K562 (cell line): ENCODE measurements around the gene CLCA2. TPM values are rescaled to one million over a fixed set of nuclear protein-coding genes. Genes with fewer than 3 reads are reported as not detected.

Experiments
- ATAC-seq: fragments of 200-7000 bp; cut with Tn5 transposase; 3 replicates; pipeline ENCODE4 v1.9.1; 2020; ENCODE audit warnings: moderate library complexity
- BruUV-seq: library from RNA; stranded (reverse); fragments of 400-500 nt; replicated peaks from 2 replicates; lab custom pipeline; 2021; lab: Mats Ljungman, UMichigan
- CTCF ChIA-PET: fragments of 300-600 bp; formaldehyde crosslinking; extraction: SDS; loops from one replicate; lab custom pipeline; 2021; ENCODE audit warnings: low intra/inter-chr PET ratio; lab: Yijun Ruan, JAX
- POLR2A ChIA-PET: fragments of 300-600, 350-650 bp; sonication (Branson Sonifier 250); formaldehyde crosslinking; extraction: SDS; loops from one replicate; lab custom pipeline; 2021; ENCODE audit warnings: antibody characterized with exemption, inconsistent platforms; lab: Yijun Ruan, JAX
- DNase-seq, 4 experiments: peaks; one replicate each; pipeline versions ENCODE4 v3.0.0 to v3.0.0-alpha.2; 2011 to 2018; ENCODE audit warnings: low spot score in 3 of 4, mixed read lengths in 3 of 4; ENCODE audit errors: extremely low read depth in 1 of 4
- FAIRE-seq: peaks from 2 replicates; lab custom pipeline; 2011; peaks lifted over from hg19 to GRCh38; lab: Jason Lieb, UNC
- H2AFZ ChIP-seq: 2 replicates; pipeline ENCODE4 v1.6.0; 2011; ENCODE audit warnings: low read depth, low read length, control low read depth, inconsistent platforms
- H3K27ac ChIP-seq: fragments of 200-600 bp; 3 replicates; pipeline ENCODE4 v1.8.0; 2011; ENCODE audit warnings: low read depth, mild to moderate bottlenecking, control low read depth, inconsistent platforms, low read length, moderate library complexity, mixed read lengths; ENCODE audit errors: extremely low read depth
- H3K27me3 ChIP-seq, 2 experiments: fragments of 300-600 bp in 1 of 2; 2 replicates in 1 of 2; 3 replicates in 1 of 2; pipeline versions ENCODE4 v1.6.0 to v1.8.0; 2011; ENCODE audit warnings: inconsistent platforms in 2 of 2, low read length in 2 of 2, mild to moderate bottlenecking in 1 of 2, mixed read lengths in 1 of 2, moderate library complexity in 1 of 2; ENCODE audit not compliant: control insufficient read depth in 2 of 2, insufficient read depth in 2 of 2
- H3K36me3 ChIP-seq: fragments of 300-600 bp; 3 replicates; pipeline ENCODE4 v1.8.0; 2011; ENCODE audit warnings: mild to moderate bottlenecking, low read length, inconsistent platforms; ENCODE audit not compliant: control insufficient read depth, insufficient read depth
- H3K4me1 ChIP-seq, 2 experiments: fragments of 200-600 bp in 1 of 2; replicated peaks in 1 of 2; 2 replicates in 1 of 2; 3 replicates in 1 of 2; pipeline versions ENCODE4 v1.5.1 to v1.8.0; 2011; ENCODE audit warnings: inconsistent platforms in 2 of 2, low read length in 2 of 2, mild to moderate bottlenecking in 1 of 2, mixed read lengths in 1 of 2, moderate library complexity in 1 of 2; ENCODE audit not compliant: control insufficient read depth in 2 of 2, insufficient read depth in 2 of 2
- H3K4me2 ChIP-seq: 2 replicates; pipeline ENCODE4 v1.6.1; 2011; ENCODE audit warnings: low read length, control low read depth, inconsistent platforms, mixed read lengths; ENCODE audit not compliant: insufficient read depth
- H3K4me3 ChIP-seq: fragments of 200-600 bp; sonication (generic), shearing (Covaris generic); 2 replicates; pipeline ENCODE4 v1.5.1; 2016; ENCODE audit warnings: control low read depth, inconsistent platforms
- H3K79me2 ChIP-seq: fragments of 200-600 bp; 3 replicates; pipeline ENCODE4 v1.8.0; 2011; ENCODE audit warnings: low read length, inconsistent platforms; ENCODE audit not compliant: control insufficient read depth, insufficient read depth
- H3K9ac ChIP-seq, 2 experiments: 2 replicates each; pipeline versions ENCODE4 v1.6.0 to v1.6.1; 2011; ENCODE audit warnings: low read depth in 2 of 2, low read length in 2 of 2, control low read depth in 1 of 2, inconsistent platforms in 1 of 2, mild to moderate bottlenecking in 1 of 2, mixed read lengths in 1 of 2; ENCODE audit not compliant: insufficient read depth in 1 of 2
- H3K9me1 ChIP-seq: one replicate; pipeline ENCODE4 v1.6.0; 2011; ENCODE audit warnings: inconsistent platforms, mild to moderate bottlenecking, low read length, moderate library complexity; ENCODE audit not compliant: control insufficient read depth, insufficient read depth
- H3K9me3 ChIP-seq: replicated peaks from 2 replicates; pipeline ENCODE4 v1.5.1; 2011; ENCODE audit warnings: low read depth, low read length, inconsistent platforms; ENCODE audit not compliant: control insufficient read depth, insufficient read depth
- H4K20me1 ChIP-seq: replicated peaks from 2 replicates; pipeline ENCODE4 v1.6.1; 2011; ENCODE audit warnings: low read length, inconsistent platforms, mixed read lengths; ENCODE audit not compliant: control insufficient read depth, insufficient read depth
- AFF1 ChIP-seq, 2 experiments: fragments of 450-650 bp; IDR thresholded peaks; 2 replicates each; pipeline ENCODE4 v1.6.1; 2018; ENCODE audit warnings: mild to moderate bottlenecking in 2 of 2, low read depth in 1 of 2; ENCODE audit not compliant: partially characterized antibody in 2 of 2
- ARID2 ChIP-seq: fragments of 450-650 bp; IDR thresholded peaks from 2 replicates; pipeline ENCODE4 v1.6.1; 2017; ENCODE audit warnings: antibody characterized with exemption, mild to moderate bottlenecking
- C11orf30 ChIP-seq: fragments of 450-650 bp; IDR thresholded peaks from 2 replicates; pipeline ENCODE4 v1.6.1; 2016; ENCODE audit warnings: low read depth, mild to moderate bottlenecking
- CHD1 ChIP-seq: fragments of 200-600 bp; sonication (generic); IDR thresholded peaks from one replicate; pipeline ENCODE4 v1.6.1; 2012; ENCODE audit warnings: mild to moderate bottlenecking, moderate library complexity, low read length, inconsistent platforms
- ETS1 ChIP-seq: conservative IDR thresholded peaks from 2 replicates; pipeline ENCODE4 v1.6.1; 2011; ENCODE audit warnings: low read depth, mild to moderate bottlenecking, low read length; ENCODE audit not compliant: control insufficient read depth
- HSF4 ChIP-seq: fragments of 250-450 bp; sonication (Bioruptor Pico); IDR thresholded peaks from 2 replicates; pipeline ENCODE4 v2.1.2; 2022; ENCODE audit warnings: mild to moderate bottlenecking, moderate library complexity, borderline replicate concordance
- MCM5 ChIP-seq: fragments of 450-650 bp; IDR thresholded peaks from 2 replicates; pipeline ENCODE4 v1.6.1; 2016; ENCODE audit warnings: low read depth
- MLLT1 ChIP-seq, 2 experiments: fragments of 450-650 bp; IDR thresholded peaks; 2 replicates each; pipeline ENCODE4 v1.6.1; 2016
- MLX ChIP-seq, 2 experiments: fragments of 450-650 bp in 1 of 2; sonication (generic) in 1 of 2; formaldehyde crosslinking; conservative IDR thresholded peaks; 2 replicates each; pipeline versions ENCODE4 v1.4.0 to v1.8.1; 2020 to 2022; ENCODE audit warnings: mild to moderate bottlenecking in 1 of 2, missing genetic modification reagents in 1 of 2
- MXI1 ChIP-seq: IDR thresholded peaks from 2 replicates; pipeline ENCODE4 v1.6.1; 2011; ENCODE audit warnings: low read depth, mild to moderate bottlenecking, improper control_type of control experiment, low read length
- RBM17 ChIP-seq: fragments of 200-400 bp; formaldehyde crosslinking; IDR thresholded peaks from 2 replicates; pipeline ENCODE4 v1.6.1; 2017; ENCODE audit warnings: low read depth, mild to moderate bottlenecking, low read length, borderline replicate concordance
- SIX5 ChIP-seq, 2 experiments: IDR thresholded peaks; 2 replicates each; pipeline ENCODE4 v1.6.1; 2011; ENCODE audit warnings: low read length in 2 of 2, borderline replicate concordance in 1 of 2, low read depth in 1 of 2, mild to moderate bottlenecking in 1 of 2, moderate library complexity in 1 of 2; ENCODE audit not compliant: insufficient read depth in 1 of 2
- SMAD1 ChIP-seq: fragments of 150-350 bp; IDR thresholded peaks from 2 replicates; pipeline ENCODE4 v1.6.1; 2014; ENCODE audit warnings: low read length, low read depth; ENCODE audit not compliant: partially characterized antibody
- SMARCA5 ChIP-seq: fragments of 450-650 bp; IDR thresholded peaks from 2 replicates; pipeline ENCODE4 v1.6.1; 2016
- SP1 ChIP-seq: sonication (generic); formaldehyde crosslinking; IDR thresholded peaks from 2 replicates; pipeline ENCODE4 v1.8.1; 2022; ENCODE audit warnings: mild to moderate bottlenecking, missing genetic modification reagents
- WGBS: fragments of 100-300 bp; shearing (Covaris generic); methylation state at CpG from one replicate; pipeline ENCODE4 v1.1.6; 2016; ENCODE audit warnings: low coverage, mixed read lengths; ENCODE audit not compliant: insufficient coverage; ENCODE audit errors: missing lambda C conversion rate; 5-methylcytosine and 5-hydroxymethylcytosine counted together
- in situ Hi-C: fragments of 300-500 bp; cut with MboI; formaldehyde crosslinking; loops from 4 replicates; pipeline ENCODE4 v1.15.0; 2018; ENCODE audit warnings: inconsistent platforms, mixed read lengths
- intact Hi-C: fragments of 100-400 bp; cut with micrococcal nuclease; formaldehyde crosslinking; loops from 2 replicates; pipeline ENCODE4 v1.14.2; 2022
- polyA plus RNA-seq, 8 experiments: library from polyadenylated mRNA; depleted of rRNA in 4 of 8; stranded (reverse) in 5 of 8; unstranded in 3 of 8; fragments of >200 nt; fragmentation: Nextera tagmentation in 2 of 8; fragmentation: Illumina TruSeq in 1 of 8; extraction: Ambion mirVana in 2 of 8; extraction: Trizol in 1 of 8; gene quantifications; 2 replicates each; pipeline versions ENCODE4 v1.2.1 to v1.2.3, GENCODE V29; 2011 to 2014; ENCODE audit warnings: inconsistent platforms in 1 of 8, missing spikeins in 1 of 8
- total RNA-seq, 7 experiments: library from RNA; depleted of rRNA in 6 of 7; stranded (reverse); fragments of >200 nt in 6 of 7; fragmentation: Illumina TruSeq in 2 of 7; extraction: Trizol in 2 of 7; gene quantifications; 2 replicates each; pipeline versions ENCODE4 v1.2.1 to v1.2.3, GENCODE V29; 2011 to 2021; ENCODE audit warnings: low replicate concordance in 1 of 7

CLCA2 gene
- total and polyA plus RNA-seq, 9 of the 15 experiments (the other 6 are each of a cell fraction or from before 2014, with no cell fraction given) = 0.03 TPM; not detected in 8

- intact Hi-C loops = no loop called here
These were observed 53.7 kb downstream of the CLCA2 start for GRCh38 chr1:86477682-86478081.

More at GRCh38 chr1:86477682-86478081, 53.7 kb downstream of the CLCA2 start:
- 20% methylated on average over 4 of the region's 4 CpGs for WGBS
- Histone ChIP-seq H3K4me1 (no peaks in the 10 kb centered on the region; a peak in 1 of 5 replicates), H3K27me3 (peaks cover 0 to 3% of the 10 kb centered on the region in 2 experiments; a peak in 1 of 5 replicates), H3K9me3 (no peaks in the 10 kb centered on the region), H3K4me3 (no peak overlapping the region), H3K36me3 (no peaks in the 10 kb centered on the region), H3K4me2 (no peak overlapping the region), H3K9me1 (no peaks in the 10 kb centered on the region), H3K79me2 (no peaks in the 10 kb centered on the region), H3K9ac (no peak overlapping the region), H2AFZ (no peak overlapping the region), H4K20me1 (no peaks in the 10 kb centered on the region), H3K27ac (no peak overlapping the region)
- in situ Hi-C loops = no loop called here
- DNase-seq (no peak), FAIRE-seq (no peak), ATAC-seq (no peak)
- BruUV-seq = no TSS peak
- no peak for TF ChIP-seq MLX (CRISPR knock-in tag; conservative IDR thresholded peaks at IDR 0.05)
- TF ChIP-seq SMAD1 = no peak
- TF ChIP-seq MLLT1 (IDR thresholded peaks at IDR 0.05) = no peak
- TF ChIP-seq AFF1 (IDR thresholded peaks at IDR 0.05; ENCODE audit: low read depth in 1 of 2, partially characterized antibody in 2 of 2) = no peak
- no peak for TF ChIP-seq SMARCA5
- no peak for TF ChIP-seq SIX5 (IDR thresholded peaks at IDR 0.05; ENCODE audit: borderline replicate concordance in 1 of 2, insufficient read depth in 1 of 2, low read depth in 1 of 2, low read length in 2 of 2)
- TF ChIP-seq ARID2 = no peak
- no peak for TF ChIP-seq MCM5
- no peak for TF ChIP-seq HSF4
- TF ChIP-seq C11orf30 = no peak
- no peak for TF ChIP-seq ETS1
- no peak for TF ChIP-seq RBM17
- no peak for TF ChIP-seq SP1 (CRISPR knock-in tag)
- TF ChIP-seq CHD1 = no peak
- no peak for TF ChIP-seq MXI1
- CTCF ChIA-PET = no interaction called here
- POLR2A ChIA-PET = no interaction called here
